Measurements from ENCODE around the gene JMJD1C. TPM values are rescaled to one million over a fixed set of nuclear protein-coding genes. Genes with fewer than 3 reads are reported as not detected.

Gene JMJD1C
- total RNA-seq, 1 experiment from 2014 or later: 89.7 TPM

DNA sequence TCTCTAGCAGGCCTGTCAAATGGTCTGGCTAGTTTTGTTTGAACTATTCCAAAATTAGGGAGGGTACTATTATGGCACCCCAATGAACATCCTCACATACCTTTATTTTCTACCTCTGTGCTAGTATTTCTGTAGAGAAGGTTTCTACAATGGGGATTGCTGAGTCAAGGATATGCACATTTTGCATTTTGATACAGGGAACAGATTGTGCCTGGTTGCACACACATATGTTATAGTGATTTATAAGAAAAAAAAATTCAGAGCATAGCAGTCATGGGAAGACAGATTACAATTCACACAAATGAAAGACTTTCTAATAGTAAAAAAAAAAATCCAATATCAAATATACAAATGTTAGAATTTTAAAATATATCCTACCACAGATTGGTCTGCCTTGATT, 346.7 kb downstream of the JMJD1C start:
- Mint-ChIP-seq H3K27me3 (ENCODE audit: insufficient read depth, unreplicated experiment) (peaks cover 3% of the 10 kb centered on the region), H3K27ac (ENCODE audit: unreplicated experiment) (no peak overlapping the region), H3K36me3 (ENCODE audit: insufficient read depth, unreplicated experiment) (peaks cover 5% of the 10 kb centered on the region), H3K4me1 (ENCODE audit: low read depth, unreplicated experiment) (no peaks in the 10 kb centered on the region), H3K4me3 (ENCODE audit: unreplicated experiment) (no peak overlapping the region), H3K9me3 (ENCODE audit: unreplicated experiment) (no peaks in the 10 kb centered on the region)
- H3K4me1 ChIP-seq: no peaks in the 10 kb centered on the region
- intact Hi-C loops (cut with micrococcal nuclease; ENCODE audit: unreplicated experiment): no loop called here
- no peak for DNase-seq
- H3K9me3 ChIP-seq: peaks cover 7% of the 10 kb centered on the region; the same call in 1 of the 2 replicates
- CTCF ChIA-PET: no interaction called here
- no peaks in the 10 kb centered on the region for H3K36me3 ChIP-seq (ENCODE audit: control insufficient read depth, insufficient read depth, low read length)
- H3K27me3 ChIP-seq (replicated peaks; ENCODE audit: control insufficient read depth, insufficient read depth, low read length): no peaks in the 10 kb centered on the region
- POLR2A ChIA-PET: no interaction called here
- no peak overlapping the region for H3K4me3 ChIP-seq (ENCODE audit: low read depth, low read length)
- no TSS peak for BruUV-seq (replicated peaks)
- TF ChIP-seq, protein P1, sequence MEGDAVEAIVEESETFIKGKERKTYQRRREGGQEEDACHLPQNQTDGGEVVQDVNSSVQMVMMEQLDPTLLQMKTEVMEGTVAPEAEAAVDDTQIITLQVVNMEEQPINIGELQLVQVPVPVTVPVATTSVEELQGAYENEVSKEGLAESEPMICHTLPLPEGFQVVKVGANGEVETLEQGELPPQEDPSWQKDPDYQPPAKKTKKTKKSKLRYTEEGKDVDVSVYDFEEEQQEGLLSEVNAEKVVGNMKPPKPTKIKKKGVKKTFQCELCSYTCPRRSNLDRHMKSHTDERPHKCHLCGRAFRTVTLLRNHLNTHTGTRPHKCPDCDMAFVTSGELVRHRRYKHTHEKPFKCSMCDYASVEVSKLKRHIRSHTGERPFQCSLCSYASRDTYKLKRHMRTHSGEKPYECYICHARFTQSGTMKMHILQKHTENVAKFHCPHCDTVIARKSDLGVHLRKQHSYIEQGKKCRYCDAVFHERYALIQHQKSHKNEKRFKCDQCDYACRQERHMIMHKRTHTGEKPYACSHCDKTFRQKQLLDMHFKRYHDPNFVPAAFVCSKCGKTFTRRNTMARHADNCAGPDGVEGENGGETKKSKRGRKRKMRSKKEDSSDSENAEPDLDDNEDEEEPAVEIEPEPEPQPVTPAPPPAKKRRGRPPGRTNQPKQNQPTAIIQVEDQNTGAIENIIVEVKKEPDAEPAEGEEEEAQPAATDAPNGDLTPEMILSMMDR (IDR thresholded peaks at IDR 0.05; ENCODE audit: insufficient read depth in 1 of 2, low read depth in 1 of 2, low read length in 1 of 2, severe bottlenecking in 1 of 2, unreplicated experiment in 1 of 2): no peak

Small RNA genes within 50 kb of the gene (microRNA-seq; reads per million reads assigned to microRNA genes)
- 216 reads per million, percentile 77 among the genes with 10 or more reads in this experiment for gene MIR1296

Other genes starting within 250 kb of the JMJD1C start
- 56.6 and 66.4 TPM in 2 replicates for gene REEP3, start 55.4 kb upstream of the JMJD1C start, total RNA-seq (2022)

All from Caco-2 (cell line).